Naive thymus-derived CD8-positive, alpha-beta T cell (primary cell): ENCODE results near the gene PDE9A. TPM values are rescaled to one million over a fixed set of nuclear protein-coding genes. Genes with fewer than 3 reads are reported as not detected.

Source experiments
- ATAC-seq, 2 donors: fragments of 150-1000 bp; cut with Tn5 transposase in 1 of 2; sonication (Bioruptor Pico), chemical (Tn5 transposase) in 1 of 2; 1 replicate in 1 of 2; 2 replicates in 1 of 2; pipeline ENCODE4 v1.10.0; 2021; ENCODE audit warnings: mild to moderate bottlenecking in 2 of 2, moderate library complexity in 2 of 2
- POLR2A ChIA-PET: fragments of 350-600 bp; sonication (Branson Sonifier 250); formaldehyde crosslinking; loops from one replicate; lab custom pipeline; 2021; ENCODE audit warnings: antibody characterized with exemption; lab: Charles Lee
- DNase-seq, 10 donors: peaks; one replicate each; pipeline versions ENCODE4 v3.0.0 to v3.0.0-alpha.2; 2020 to 2022
- H3K27ac Mint-ChIP-seq, 10 donors: one replicate each; pipeline ENCODE4 v1.8.0; 2020 to 2022; ENCODE audit warnings: mild to moderate bottlenecking in 10 of 10, mixed read lengths in 10 of 10, moderate library complexity in 4 of 10, inconsistent platforms in 1 of 10
- H3K27me3 Mint-ChIP-seq, 5 donors: one replicate each; pipeline ENCODE4 v1.8.0; 2021 to 2022; ENCODE audit warnings: mixed read lengths in 5 of 5
- H3K36me3 Mint-ChIP-seq, 3 donors: one replicate each; pipeline ENCODE4 v1.8.0; 2020 to 2022; ENCODE audit warnings: mixed read lengths in 3 of 3, mild to moderate bottlenecking in 2 of 3, inconsistent platforms in 1 of 3
- H3K4me1 Mint-ChIP-seq, 4 donors: one replicate each; pipeline ENCODE4 v1.8.0; 2021 to 2022; ENCODE audit warnings: mixed read lengths in 4 of 4
- H3K4me3 Mint-ChIP-seq, 10 donors: one replicate each; pipeline ENCODE4 v1.8.0; 2020 to 2022; ENCODE audit warnings: mild to moderate bottlenecking in 10 of 10, mixed read lengths in 10 of 10, moderate library complexity in 6 of 10, inconsistent platforms in 1 of 10
- H3K9me3 Mint-ChIP-seq, 9 donors: one replicate each; pipeline ENCODE4 v1.8.0; 2020 to 2022; ENCODE audit warnings: mixed read lengths in 9 of 9, mild to moderate bottlenecking in 3 of 9, inconsistent platforms in 1 of 9, moderate library complexity in 1 of 9
- polyA plus RNA-seq, 3 donors: library from polyadenylated mRNA; unstranded; fragments of 300-500 nt; fragmentation: Illumina TruSeq; gene quantifications; one replicate each; pipeline ENCODE4 v1.2.3, GENCODE V29; 2021
- total RNA-seq, 8 experiments: library from RNA in 2 of 8; stranded (reverse) in 2 of 8; gene quantifications; one replicate each; pipeline ENCODE4 v1.2.3 and lab custom pipeline; 2021 to 2026

Gene PDE9A
- total and polyA plus RNA-seq, 5 experiments from 2014 or later, result 3.6 to 17.1 (median 5.1) TPM

DNA sequence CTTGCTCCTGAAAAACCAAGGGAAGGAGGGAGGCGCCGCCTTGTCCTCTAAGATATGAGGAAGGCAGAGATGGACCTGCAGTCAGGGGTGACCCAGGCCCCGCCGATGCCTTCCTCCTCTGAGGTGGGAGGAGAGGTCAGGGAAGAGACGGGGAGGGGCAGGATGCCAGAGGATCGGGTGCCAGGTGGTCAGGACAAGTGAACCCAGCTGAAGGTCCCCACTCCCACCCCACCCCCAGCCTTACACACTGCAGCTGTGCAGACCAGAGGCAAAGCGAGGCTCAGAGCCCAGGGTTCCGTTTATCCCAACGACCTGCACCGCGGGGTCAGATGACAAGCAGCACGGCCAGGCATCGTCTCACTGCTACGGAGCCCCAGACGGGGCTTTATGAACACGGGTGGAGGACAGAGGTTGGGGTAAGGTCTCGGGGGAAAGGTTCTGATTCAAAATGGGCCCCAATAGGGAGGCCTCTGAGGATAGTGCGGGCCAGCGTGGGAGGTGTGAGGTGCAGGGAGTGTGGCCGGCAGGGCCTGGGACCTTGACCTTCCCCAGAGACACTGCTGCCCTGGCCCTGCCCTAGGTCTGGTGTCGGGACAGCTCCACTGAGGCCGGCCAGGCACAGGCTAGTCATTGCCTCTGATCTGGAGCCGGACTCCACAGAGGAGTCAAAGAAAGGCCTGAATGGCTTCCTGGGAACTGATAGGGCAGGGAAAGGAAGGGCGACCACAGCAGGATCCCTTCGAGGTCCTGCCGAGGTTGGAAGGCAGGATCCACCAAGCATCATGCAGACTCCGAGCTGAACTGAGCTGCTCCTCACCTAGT, 113.5 kb downstream of the PDE9A start:
- DNase-seq, result peak in 1 of 10 donors; percentile 58
- no peak for ATAC-seq
- Mint-ChIP-seq H3K27ac (peak overlapping the region in 4 of 10 donors; percentile 40 to 75 (median 66)), H3K9me3 (no peaks in the 10 kb centered on the region), H3K4me3 (no peak overlapping the region), H3K27me3 (no peaks in the 10 kb centered on the region), H3K4me1 (peaks cover 0 to 6% (median 0%) of the 10 kb centered on the region in 4 donors), H3K36me3 (peaks cover 7 to 50% (median 17%) of the 10 kb centered on the region in 3 donors)
- POLR2A ChIA-PET, result interaction anchor here (1.7 kb wide), 1 partner anchor 19 kb away, joined by 7 read pairs; no protein-coding TSS in a partner anchor

GRCh38 chr21:42767561-42767835, 114.1 kb downstream of the PDE9A start:
- DNase-seq (peak in 1 of 10 donors; percentile 38), ATAC-seq (no peak)
- Mint-ChIP-seq H3K4me3 (no peak overlapping the region), H3K4me1 (peaks cover 0 to 6% (median 0%) of the 10 kb centered on the region in 4 donors), H3K9me3 (no peaks in the 10 kb centered on the region), H3K27me3 (no peaks in the 10 kb centered on the region), H3K27ac (peak overlapping the region in 3 of 10 donors; percentile 35 to 75 (median 43)), H3K36me3 (peaks cover 11 to 51% (median 17%) of the 10 kb centered on the region in 3 donors)
- POLR2A ChIA-PET, result interaction anchor here (1.7 kb wide), 1 partner anchor 20 kb away, joined by 7 read pairs; no protein-coding TSS in a partner anchor

DNA sequence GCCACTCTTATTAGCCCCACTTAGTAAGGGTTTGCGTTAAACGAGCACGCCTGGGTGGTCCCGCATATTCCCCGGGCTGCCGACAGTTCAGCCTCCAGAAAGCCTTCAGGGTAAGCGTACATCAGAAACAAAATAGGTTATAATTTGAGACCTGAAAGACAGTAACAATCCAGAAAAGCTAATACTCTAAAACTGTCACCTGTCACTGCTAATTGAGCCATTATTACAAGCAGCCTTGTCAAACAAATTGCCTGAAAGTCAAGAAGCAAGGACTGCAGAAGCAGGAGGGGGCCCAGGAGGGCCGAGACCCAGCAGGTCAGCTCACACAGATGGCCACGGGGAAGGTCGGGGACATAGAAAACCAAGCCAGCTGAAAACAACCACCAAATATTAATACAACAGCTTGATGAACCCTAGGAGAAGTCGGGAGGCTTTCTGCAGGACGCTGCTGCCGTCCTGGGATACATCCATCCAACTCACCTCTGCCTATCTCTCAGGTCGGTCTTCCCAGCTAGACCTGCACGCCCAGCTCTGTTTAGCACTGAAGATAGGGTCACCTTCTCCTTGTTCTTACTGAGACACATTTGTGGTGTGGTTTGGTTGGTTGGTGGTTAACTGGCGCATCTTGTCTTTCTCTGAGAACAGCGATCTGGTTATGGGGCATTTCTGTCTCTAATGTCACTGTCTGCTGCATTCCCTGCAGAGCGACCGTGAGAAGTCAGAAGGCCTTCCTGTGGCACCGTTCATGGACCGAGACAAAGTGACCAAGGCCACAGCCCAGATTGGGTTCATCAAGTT, 115.1 kb downstream of the PDE9A start:
- Mint-ChIP-seq H3K27ac (peak overlapping the region; percentile 19 to 83 (median 68)), H3K4me1 (peaks cover 0 to 6% (median 0%) of the 10 kb centered on the region in 4 donors), H3K27me3 (no peaks in the 10 kb centered on the region)

GRCh38 chr21:42769183-42769819, 115.9 kb downstream of the PDE9A start:
- DNase-seq, result peak in 1 of 10 donors; percentile 42
- Mint-ChIP-seq H3K4me3 (no peak overlapping the region), H3K27ac (peak overlapping the region in 9 of 10 donors; percentile 14 to 83 (median 65)), H3K36me3 (peaks cover 11 to 53% (median 19%) of the 10 kb centered on the region in 3 donors), H3K4me1 (peaks cover 0 to 6% (median 0%) of the 10 kb centered on the region in 4 donors), H3K27me3 (no peaks in the 10 kb centered on the region), H3K9me3 (no peaks in the 10 kb centered on the region)
- ATAC-seq, result no peak
- POLR2A ChIA-PET, result interaction anchor here (2.7 kb wide), 1 partner anchor 14 kb away, joined by 11 read pairs; no protein-coding TSS in a partner anchor

More for the DNA sequence above, 115.1 kb downstream of the PDE9A start:
- peak overlapping the region in 1 of 10 donors; percentile 68 for H3K4me3 Mint-ChIP-seq
- DNase-seq (no peak), ATAC-seq (no peak)
- peaks cover 11 to 54% (median 19%) of the 10 kb centered on the region in 3 donors for H3K36me3 Mint-ChIP-seq
- H3K9me3 Mint-ChIP-seq, result no peaks in the 10 kb centered on the region
- POLR2A ChIA-PET, result interaction anchor here (1.7 kb wide), 1 partner anchor 21 kb away, joined by 7 read pairs; no protein-coding TSS in a partner anchor

DNA sequence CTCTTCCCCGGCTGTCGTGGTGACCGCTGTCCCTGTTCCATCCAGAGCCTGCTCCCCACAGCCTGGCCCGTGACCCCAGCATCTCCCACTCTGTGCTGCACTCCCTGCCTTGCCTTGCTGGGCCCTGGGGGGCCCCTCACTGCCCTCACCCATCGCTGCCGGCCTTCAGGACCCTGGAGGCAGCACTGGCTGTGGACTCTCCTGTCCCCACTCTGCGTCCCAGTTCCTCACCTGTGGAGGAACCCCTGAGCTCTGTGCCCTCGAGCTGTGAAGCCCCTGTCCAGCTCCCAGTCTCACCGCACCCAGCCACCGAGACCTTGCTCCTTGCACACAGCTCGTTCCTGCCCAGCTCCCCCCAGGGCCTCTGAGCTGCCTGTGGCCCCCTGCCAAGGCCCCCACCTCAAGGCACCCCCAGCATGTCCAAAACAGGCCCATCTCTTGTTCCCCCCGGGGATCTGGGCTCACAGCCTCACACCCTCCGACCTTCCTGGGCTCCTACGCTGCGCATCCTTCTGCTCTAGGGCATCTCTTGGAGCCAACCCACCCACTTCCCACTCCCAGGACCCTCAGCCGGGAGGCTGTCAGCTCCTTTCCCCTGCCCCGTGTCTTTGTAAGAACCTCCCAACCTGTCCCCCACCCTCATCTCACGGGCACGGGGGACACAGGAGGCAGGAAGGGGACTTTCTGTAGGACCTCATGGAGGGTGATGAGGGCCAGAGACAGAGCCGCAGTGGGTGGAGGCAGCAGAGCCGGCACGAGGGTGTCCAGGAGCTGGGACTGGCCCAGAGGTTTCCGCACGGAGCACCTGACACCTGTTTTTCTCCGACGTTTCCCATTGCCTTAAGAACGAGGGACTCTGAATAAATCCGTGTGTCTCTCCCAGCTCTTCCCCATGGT, 116.6 kb downstream of the PDE9A start:
- peak overlapping the region in 1 of 10 donors; percentile 72 for H3K27ac Mint-ChIP-seq
- ATAC-seq, result no peak
- no peaks in the 10 kb centered on the region for H3K27me3 Mint-ChIP-seq

GRCh38 chr21:42770717-42771502, 117.5 kb downstream of the PDE9A start:
- POLR2A ChIA-PET, result interaction anchor here (2.7 kb wide), 1 partner anchor 12 kb away, joined by 11 read pairs; no protein-coding TSS in a partner anchor
- H3K4me3 Mint-ChIP-seq, result no peak overlapping the region
- H3K27me3 Mint-ChIP-seq, result no peaks in the 10 kb centered on the region
- ATAC-seq (no peak), DNase-seq (peak in 1 of 10 donors; percentile 45)
- H3K27ac Mint-ChIP-seq, result no peak overlapping the region
- peaks cover 11 to 53% (median 22%) of the 10 kb centered on the region in 3 donors for H3K36me3 Mint-ChIP-seq
- H3K9me3 Mint-ChIP-seq, result no peaks in the 10 kb centered on the region
- H3K4me1 Mint-ChIP-seq, result peaks cover 0 to 2% (median 0%) of the 10 kb centered on the region in 4 donors

More for the DNA sequence above, 116.6 kb downstream of the PDE9A start:
- POLR2A ChIA-PET, result interaction anchor here (2.7 kb wide), 1 partner anchor 13 kb away, joined by 11 read pairs; no protein-coding TSS in a partner anchor
- Mint-ChIP-seq H3K4me3 (no peak overlapping the region), H3K9me3 (no peaks in the 10 kb centered on the region), H3K36me3 (peaks cover 11 to 52% (median 19%) of the 10 kb centered on the region in 3 donors), H3K4me1 (peaks cover 0 to 4% (median 0%) of the 10 kb centered on the region in 4 donors)
- peak in 1 of 10 donors; percentile 35 for DNase-seq

DNA sequence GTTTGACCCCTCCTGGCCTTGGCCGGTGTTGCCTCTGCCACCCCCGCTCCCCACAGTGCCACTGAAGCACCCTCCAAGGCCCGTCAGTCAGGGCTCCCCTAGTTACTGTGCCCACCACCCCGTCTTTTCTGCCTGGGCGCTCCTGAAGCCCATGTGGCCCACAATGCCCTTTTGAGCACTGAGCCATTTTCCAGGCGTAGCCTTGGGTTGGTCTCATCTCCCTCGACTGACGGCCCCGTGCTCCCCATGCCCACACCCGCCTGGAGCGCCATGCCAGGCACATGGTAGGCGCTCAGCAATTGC, 118.0 kb downstream of the PDE9A start:
- Mint-ChIP-seq H3K36me3 (peaks cover 11 to 53% (median 22%) of the 10 kb centered on the region in 3 donors), H3K27ac (peak overlapping the region in 4 of 10 donors; percentile 62 to 80 (median 71)), H3K4me3 (no peak overlapping the region), H3K9me3 (no peaks in the 10 kb centered on the region), H3K27me3 (no peaks in the 10 kb centered on the region), H3K4me1 (peaks cover 0 to 2% (median 0%) of the 10 kb centered on the region in 4 donors)
- POLR2A ChIA-PET, result interaction anchor here (2.7 kb wide), 1 partner anchor 12 kb away, joined by 11 read pairs; no protein-coding TSS in a partner anchor
- ATAC-seq (no peak), DNase-seq (peak in 1 of 10 donors; percentile 44)

DNA sequence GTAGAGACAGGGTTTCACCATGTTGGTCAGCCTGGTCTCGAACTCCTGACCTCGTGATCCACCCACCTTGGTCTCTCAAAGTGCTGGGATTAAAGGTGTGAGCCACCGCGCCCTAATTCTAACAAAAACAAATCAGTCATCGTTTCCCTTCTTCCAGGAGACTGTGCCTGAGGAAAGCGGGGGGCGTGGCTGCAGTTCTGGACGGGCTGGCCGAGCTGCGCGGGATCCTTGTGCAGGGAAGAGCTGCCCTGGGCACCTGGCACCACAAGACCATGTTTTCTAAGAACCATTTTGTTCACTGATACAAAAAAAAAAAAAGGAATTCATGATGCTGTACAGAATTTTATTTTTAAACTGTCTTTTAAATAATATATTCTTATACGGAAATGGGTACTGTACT, 121.7 kb downstream of the PDE9A start:
- DNase-seq, result no peak
- no peak for ATAC-seq
- Mint-ChIP-seq H3K4me1 (peaks cover 0 to 6% (median 2%) of the 10 kb centered on the region in 4 donors), H3K27me3 (no peaks in the 10 kb centered on the region), H3K27ac (no peak overlapping the region), H3K4me3 (no peak overlapping the region), H3K9me3 (no peaks in the 10 kb centered on the region), H3K36me3 (peaks cover 4 to 36% (median 13%) of the 10 kb centered on the region in 3 donors)
- POLR2A ChIA-PET, result no interaction called here

GRCh38 chr21:42775891-42776290, 122.5 kb downstream of the PDE9A start:
- Mint-ChIP-seq H3K4me1 (peaks cover 6 to 9% (median 7%) of the 10 kb centered on the region in 4 donors), H3K36me3 (peaks cover 4 to 31% (median 9%) of the 10 kb centered on the region in 3 donors), H3K27me3 (no peaks in the 10 kb centered on the region), H3K27ac (peak overlapping the region in 3 of 10 donors; percentile 22 to 38 (median 34)), H3K4me3 (no peak overlapping the region), H3K9me3 (no peaks in the 10 kb centered on the region)
- POLR2A ChIA-PET, result interaction anchor here (0.6 kb wide), 1 partner anchor 182 kb away, joined by 3 read pairs; no protein-coding TSS in a partner anchor
- DNase-seq, result no peak
- no peak for ATAC-seq

DNA sequence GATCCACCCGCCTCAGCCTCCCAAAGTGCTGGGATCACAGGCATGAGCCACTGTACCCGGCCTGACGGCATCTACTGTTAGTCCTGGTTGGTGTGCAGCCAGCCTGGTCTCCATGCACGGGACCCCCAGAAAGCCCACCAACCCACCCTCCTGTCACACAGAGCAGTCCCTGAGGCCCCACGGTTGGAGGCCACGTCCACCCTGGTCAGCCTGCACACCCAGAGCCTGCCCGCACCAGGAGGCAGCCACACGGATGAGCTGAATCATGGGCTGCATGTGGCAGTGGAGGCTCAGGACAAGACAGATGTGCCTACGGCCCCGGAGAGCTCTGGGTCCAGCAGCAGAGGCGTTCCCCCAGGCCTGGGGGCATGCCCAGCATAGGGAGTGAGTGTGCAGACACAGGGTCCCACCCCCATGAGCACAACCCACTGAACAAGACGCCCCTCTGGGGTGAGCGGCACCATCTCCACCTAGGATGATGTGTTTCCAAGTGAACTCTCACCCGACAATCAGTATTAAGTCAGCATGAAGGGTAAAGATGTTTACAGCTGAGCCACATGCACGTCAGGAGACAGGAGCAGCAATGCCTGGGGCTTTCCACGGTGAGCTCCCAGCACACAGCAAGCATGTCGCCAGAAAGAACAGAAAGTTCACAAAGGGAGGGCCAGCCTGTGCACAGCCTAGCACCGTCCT, 123.8 kb downstream of the PDE9A start:
- POLR2A ChIA-PET, result no interaction called here
- Mint-ChIP-seq H3K9me3 (no peaks in the 10 kb centered on the region), H3K4me1 (peaks cover 7 to 20% (median 19%) of the 10 kb centered on the region in 4 donors), H3K4me3 (no peak overlapping the region), H3K27me3 (no peaks in the 10 kb centered on the region), H3K36me3 (peaks cover 3 to 25% (median 5%) of the 10 kb centered on the region in 3 donors), H3K27ac (peak overlapping the region in 3 of 10 donors; percentile 6 to 67 (median 51))
- no peak for DNase-seq
- no peak for ATAC-seq
